ENCODE data around the gene MT1X.

DNA sequence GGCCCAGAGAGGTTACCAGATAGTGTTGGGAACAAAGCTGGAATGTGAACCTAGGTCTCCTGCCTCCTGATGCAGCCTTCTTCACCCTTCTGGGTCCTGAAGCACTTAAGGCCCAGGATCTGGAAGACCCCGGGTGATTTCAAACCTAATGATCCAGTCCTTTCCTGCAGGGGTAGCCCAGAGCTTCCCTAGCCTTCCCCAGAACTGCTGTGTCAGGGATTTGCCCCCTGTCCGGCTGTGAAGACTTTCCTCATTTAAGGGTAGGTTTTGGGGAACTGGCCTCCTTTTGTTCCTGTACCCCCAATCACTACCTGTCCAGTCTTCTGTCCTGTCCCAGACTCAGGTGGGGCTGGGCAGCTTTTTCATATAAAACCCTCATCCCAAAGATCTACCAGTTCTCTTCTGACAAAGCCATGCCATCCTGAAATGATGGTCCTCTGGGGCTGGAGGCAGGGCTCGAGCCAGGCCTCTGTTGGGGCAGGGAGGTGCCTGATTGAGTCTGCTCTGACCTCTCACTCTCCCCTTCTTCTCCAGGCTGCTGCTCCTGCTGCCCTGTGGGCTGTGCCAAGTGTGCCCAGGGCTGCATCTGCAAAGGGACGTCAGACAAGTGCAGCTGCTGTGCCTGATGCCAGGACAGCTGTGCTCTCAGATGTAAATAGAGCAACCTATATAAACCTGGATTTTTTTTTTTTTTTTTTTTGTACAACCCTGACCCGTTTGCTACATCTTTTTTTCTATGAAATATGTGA, 1.3 kb downstream of the MT1X start:
- no peak for TF ChIP-seq CTCF (conservative IDR thresholded peaks at IDR 0.05)
- no peak for TF ChIP-seq EZH2 (IDR thresholded peaks at IDR 0.05; ENCODE audit: low read depth)
